GM21619 (cell line): ENCODE results near the gene NXF2.
"Not testable (repeated sequence)": the region's sequence is repeated elsewhere in the genome, so short reads cannot be mapped to it uniquely, and the experiment has no call there.

Source experiments
- ATAC-seq: cut with Tn5 transposase; IDR thresholded peaks from one replicate; pipeline ENCODE4 v1.9.1; 2021; ENCODE audit not compliant: unreplicated experiment

The NXF2 gene, protein sequence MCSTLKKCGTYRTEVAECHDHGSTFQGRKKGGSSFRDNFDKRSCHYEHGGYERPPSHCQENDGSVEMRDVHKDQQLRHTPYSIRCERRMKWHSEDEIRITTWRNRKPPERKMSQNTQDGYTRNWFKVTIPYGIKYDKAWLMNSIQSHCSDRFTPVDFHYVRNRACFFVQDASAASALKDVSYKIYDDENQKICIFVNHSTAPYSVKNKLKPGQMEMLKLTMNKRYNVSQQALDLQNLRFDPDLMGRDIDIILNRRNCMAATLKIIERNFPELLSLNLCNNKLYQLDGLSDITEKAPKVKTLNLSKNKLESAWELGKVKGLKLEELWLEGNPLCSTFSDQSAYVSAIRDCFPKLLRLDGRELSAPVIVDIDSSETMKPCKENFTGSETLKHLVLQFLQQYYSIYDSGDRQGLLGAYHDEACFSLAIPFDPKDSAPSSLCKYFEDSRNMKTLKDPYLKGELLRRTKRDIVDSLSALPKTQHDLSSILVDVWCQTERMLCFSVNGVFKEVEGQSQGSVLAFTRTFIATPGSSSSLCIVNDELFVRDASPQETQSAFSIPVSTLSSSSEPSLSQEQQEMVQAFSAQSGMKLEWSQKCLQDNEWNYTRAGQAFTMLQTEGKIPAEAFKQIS

DNA sequence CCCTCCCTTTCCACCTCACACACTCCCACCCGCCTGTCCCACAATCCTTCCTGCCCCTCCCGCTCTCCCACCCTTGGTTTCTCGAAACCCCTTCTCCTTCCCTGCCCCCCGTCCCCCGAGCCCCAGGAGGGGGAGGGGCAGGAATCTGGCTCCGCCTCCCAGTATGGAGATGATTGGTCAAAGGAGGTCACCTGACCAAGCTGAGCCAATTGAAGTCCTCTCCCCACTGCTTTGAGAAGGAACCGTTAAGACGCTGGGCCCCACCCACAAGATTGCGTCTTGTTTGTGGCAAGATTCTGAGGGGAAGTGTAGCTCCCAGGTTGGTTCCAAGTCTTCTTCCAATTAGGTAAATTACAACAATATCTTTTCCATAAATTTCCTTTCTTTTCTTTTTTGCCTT is at the start of gene NXF2:
NXF2 (plus strand) TSS at position 275 of the 400 bp plus-strand sequence. CDS start 59,912 bp downstream, outside the sequence.
- ATAC-seq = not testable (repeated sequence)

DNA sequence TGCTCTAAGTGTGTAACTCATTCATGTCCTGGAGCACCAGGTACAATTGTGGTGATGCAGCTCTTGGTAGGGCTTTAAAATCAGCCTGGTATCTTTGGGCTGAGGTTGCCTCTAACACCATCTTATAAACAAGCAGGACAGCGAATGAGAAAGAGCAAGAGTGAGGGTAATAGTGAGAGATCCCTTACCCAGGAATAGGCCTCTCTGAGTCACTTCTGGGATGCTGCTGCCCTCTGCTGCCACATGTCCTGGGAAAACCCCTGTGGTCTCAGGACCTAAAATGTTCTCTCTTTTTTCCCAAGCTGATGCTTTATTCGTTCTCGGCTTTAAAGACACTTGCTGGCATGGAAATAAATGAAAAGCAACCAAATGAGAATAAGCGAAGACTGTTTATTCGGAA is 39.0 kb upstream of the NXF2 start:
- not testable (repeated sequence) for ATAC-seq

DNA sequence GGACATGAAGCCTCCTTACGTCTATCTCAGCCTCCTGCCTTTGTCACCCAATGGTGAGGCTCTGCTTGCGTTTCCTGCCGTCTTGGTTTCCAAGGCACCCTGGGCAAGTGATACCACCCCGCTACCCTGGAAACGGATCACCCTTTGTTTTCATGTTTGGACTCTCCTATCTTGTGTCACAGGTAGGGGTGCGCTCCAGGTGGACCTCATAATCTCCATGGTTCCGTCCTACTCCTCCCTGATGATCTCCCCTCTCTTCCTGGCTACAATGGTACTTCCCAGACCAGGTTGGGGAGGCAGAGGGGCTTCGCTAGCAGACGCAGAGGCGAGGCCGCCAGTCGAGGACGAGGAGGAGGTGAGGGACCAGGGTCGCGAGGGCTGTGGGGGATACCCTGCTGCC is 32.0 kb upstream of the NXF2 start, which contains the start of gene TCP11X1:
TCP11X1 (plus strand) TSS at position 316 of the 400 bp plus-strand sequence.
- not testable (repeated sequence) for ATAC-seq

DNA sequence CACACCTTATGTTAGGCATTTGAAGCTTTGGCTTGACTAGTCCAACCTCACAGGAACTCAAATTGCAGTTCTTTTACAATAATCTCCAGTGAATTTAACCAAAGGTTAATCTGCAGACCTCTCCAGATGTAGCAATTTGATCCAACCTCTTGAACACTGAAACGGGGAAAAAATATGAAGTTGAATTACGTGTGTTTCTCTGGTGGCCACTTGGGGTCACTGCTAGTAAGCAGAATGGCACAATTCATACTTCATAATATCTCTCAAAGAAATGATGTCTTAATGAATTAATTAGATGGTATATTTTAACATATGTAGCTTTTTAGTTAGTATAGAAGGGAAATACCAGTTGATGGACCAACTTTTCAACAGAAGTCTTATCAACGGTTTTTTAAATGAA is 30.5 kb upstream of the NXF2 start:
- ATAC-seq = not testable (repeated sequence)

DNA sequence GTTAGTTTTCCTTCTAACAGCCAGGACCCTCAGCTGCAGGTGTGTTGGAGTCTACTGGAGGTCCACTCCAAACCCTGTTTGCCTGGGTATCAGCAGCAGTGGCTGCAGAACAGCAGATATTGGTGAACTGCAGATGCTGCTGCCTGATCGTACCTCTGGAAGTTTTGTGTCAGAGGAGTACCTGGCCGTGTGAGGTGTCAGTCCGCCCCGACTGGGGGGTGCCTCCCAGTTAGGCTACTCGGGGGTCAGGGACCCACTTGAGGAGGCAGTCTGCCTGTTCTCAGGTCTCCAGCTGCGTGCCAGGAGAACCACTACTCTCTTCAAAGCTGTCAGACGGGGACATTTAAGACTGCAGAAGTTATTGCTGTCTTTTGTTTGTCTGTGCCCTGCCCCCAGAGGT is 11.3 kb upstream of the NXF2 start:
- not testable (repeated sequence) for ATAC-seq

DNA sequence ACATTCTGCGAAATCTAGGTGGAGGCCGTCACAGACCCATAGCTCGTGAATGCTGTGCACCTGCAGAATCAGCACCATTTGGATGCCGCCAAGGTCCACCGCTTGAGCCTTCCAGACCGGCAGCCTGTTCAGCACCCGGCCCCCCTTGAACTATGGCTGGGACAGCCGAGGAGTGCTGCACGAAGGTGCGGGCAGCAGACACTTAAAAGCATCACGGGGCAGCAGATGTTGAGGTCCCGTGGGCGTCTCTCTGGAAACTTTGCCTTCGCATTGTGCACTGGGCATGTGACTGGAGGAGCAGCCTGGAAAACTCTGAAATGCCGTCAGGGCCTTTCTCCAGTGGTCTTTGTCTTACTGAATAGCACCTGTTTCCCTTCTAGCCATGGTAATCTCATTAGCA is 6.7 kb upstream of the NXF2 start:
- ATAC-seq = not testable (repeated sequence)

DNA sequence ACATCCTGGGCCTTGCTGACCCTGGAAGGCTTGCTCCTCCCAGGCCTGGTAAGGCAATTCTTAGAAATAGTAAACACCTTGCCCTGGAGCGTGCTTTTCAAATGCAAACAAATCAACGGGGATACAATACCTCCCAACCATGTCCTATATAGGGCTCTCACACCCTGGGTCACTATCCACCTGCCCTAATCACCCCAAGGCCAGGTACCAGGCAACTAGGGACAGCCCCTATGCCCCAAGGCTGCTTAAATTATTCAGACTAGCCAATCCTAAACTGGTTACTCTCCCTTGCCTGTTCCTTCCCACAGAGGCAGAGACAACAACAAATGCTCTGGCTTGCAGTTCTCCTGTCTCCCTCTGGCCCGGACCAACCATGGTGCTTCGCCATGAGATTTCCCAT is 25.3 kb downstream of the NXF2 start:
- not testable (repeated sequence) for ATAC-seq

DNA sequence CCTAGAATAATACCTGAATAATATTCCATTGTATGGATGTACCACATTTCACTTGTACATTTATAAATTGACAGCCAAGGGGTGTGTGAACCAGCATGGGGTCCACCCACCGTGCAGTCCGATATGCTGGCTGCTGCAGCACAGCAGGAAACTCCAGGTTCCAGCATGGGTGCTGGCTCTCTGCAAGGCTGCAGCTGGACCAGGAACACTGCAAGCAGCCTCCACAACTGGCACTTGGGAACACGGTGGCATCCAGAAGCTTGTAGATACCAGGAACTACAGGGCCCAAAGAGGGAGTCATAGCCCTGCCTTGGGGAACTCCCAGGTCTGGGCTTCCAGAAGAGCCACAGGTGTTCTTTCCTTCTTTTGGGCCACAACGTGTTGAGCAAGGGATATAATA is 91.2 kb downstream of the NXF2 start:
- ATAC-seq = no peak

DNA sequence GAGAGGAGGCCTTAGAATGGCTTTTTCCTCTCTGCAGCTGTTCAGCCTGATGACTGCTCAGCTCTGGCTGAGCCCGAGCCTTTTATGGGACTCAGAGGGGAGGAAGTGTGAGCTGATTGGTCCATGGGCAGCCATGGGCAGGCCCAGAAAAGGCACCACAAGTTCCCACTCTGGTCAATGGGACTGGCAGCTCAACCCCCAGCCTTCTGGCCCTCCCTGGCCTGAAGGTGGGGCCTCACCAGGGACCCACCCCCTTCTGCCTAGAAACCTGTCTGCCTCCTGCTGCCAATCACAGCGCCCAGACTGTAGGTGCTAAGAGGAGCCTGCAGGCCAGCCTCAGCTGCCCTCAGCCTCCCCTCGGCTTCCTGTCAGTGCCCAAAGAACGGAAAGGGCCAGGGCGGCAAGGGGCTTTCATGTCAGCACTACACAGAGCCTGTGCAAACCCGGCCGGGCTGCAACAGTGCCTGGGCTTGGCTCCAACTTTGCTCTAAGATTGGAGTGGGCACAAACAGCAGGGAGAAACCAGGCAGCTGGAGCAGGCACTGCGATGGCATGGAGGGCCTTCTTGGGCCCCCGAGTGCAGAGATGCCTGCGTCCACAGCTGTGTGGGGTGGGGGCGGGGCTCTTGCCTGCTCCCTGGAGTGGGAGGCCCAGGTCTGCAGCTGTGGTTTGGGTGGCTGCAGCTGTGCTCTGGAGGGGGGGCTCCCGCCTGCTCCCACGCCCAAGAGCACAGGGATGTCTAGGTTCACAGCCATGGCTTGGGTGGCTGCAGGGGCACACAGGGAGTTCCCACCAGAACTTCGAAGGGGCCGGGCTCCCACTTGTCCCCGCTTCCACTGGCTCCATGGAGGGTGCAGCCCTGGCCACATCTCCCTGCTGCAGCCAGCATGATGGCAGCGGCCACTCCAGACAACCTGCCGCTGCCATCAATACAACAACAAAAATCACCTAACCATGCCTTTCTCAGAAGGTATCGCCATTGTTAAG is 92.6 kb downstream of the NXF2 start:
- peak; percentile 45 for ATAC-seq

DNA sequence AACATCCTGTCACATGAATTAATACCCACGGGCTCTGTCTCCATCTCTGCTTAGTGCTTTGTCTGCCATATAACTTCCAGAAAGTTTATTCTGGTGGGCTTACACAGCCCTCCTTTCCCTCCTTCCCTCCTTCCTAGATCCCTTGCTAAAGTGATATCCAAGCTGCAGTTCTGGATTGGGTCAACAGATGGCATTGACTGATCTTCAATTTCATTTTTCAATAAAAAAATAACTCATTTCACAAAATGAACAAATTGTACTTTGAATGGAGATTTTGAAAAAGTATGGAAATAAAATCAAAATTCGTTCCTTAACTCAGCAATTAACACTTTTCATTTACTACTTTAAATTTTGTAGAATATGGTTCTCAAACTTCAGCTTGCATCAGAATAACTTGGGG is 94.9 kb downstream of the NXF2 start:
- ATAC-seq = no peak

DNA sequence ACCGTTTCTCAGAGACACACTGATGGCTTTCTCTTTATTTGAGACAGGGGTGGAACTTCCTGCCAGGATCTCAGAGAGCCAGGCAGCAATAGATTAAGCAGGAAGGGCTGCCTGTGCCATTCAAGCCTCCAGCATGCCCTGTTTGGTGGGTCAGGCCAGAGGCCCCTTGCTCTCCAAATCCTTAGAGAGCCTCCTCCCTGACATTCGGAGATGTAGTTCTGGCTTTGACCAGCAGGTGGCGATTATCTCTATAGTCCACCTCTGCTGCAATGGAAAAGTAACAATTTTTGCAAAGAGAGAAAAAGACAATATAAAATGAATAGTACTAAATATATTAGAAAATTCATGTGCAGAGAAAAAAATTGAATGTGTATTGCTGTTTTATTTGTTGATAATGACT is 98.9 kb downstream of the NXF2 start:
- peak; percentile 56 for ATAC-seq
